Stimulated activated CD4-positive, alpha-beta T cell treated with anti-CD3 and anti-CD28 coated beads, Interleukin-15, amount 100 ng/mL, for 24 hours (primary cell): ENCODE data around the gene HSPA1L.
"Not testable (repeated sequence)": the region's sequence is repeated elsewhere in the genome, so short reads cannot be mapped to it uniquely, and the experiment has no call there.

Source experiments
- DNase-seq: peaks from one replicate; pipeline ENCODE4 v3.0.0-alpha.2; 2020

Gene HSPA1L

GRCh38 chr6:31811645-31812044 lies 3.4 kb downstream of the HSPA1L start:
- DNase-seq, result no peak

GRCh38 chr6:31808599-31808998 lies 6.5 kb downstream of the HSPA1L start:
- DNase-seq, result not testable (repeated sequence)

GRCh38 chr6:31806470-31807272 lies 8.4 kb downstream of the HSPA1L start, which contains the start of gene LSM2:
LSM2 (minus strand) TSS chr6:31806966; CDS start chr6:31806757, 209 bp downstream.
- DNase-seq, result peak; percentile 98

GRCh38 chr6:31805939-31806469 lies 9.1 kb downstream of the HSPA1L start:
- DNase-seq, result no peak

GRCh38 chr6:31801031-31801927 lies 13.8 kb downstream of the HSPA1L start:
- DNase-seq, result not testable (repeated sequence)

- no peak for DNase-seq
Measured at GRCh38 chr6:31799781-31800180, 15.3 kb downstream of the HSPA1L start.

- peak; percentile 32 for DNase-seq
Measured at GRCh38 chr6:31797588-31797987, 17.5 kb downstream of the HSPA1L start.

GRCh38 chr6:31796993-31797385 lies 18.1 kb downstream of the HSPA1L start:
- no peak for DNase-seq

- DNase-seq, result peak; percentile 91
Measured at GRCh38 chr6:31795616-31796298, 19.3 kb downstream of the HSPA1L start, which contains the start of gene VARS1. VARS1 (minus strand) TSS chr6:31795752; CDS start chr6:31795217, 535 bp downstream.

GRCh38 chr6:31794866-31795615 lies 20.0 kb downstream of the HSPA1L start:
- peak; percentile 28 for DNase-seq

- DNase-seq, result no peak
Measured at GRCh38 chr6:31794294-31794865, 20.7 kb downstream of the HSPA1L start.

- not testable (repeated sequence) for DNase-seq
Measured at GRCh38 chr6:31793927-31794245, 21.2 kb downstream of the HSPA1L start.

GRCh38 chr6:31792761-31793171 lies 22.3 kb downstream of the HSPA1L start:
- DNase-seq, result peak; percentile 34

GRCh38 chr6:31792090-31792374 lies 23.1 kb downstream of the HSPA1L start:
- DNase-seq, result no peak

GRCh38 chr6:31791324-31792089 lies 23.6 kb downstream of the HSPA1L start:
- DNase-seq, result peak; percentile 59

- DNase-seq, result no peak
Measured at GRCh38 chr6:31785475-31785874, 29.6 kb downstream of the HSPA1L start.

- DNase-seq, result no peak
Measured at GRCh38 chr6:31784098-31784925, 30.8 kb downstream of the HSPA1L start.

- no peak for DNase-seq
Measured at GRCh38 chr6:31782126-31782855, 32.8 kb downstream of the HSPA1L start.
